LNCAP (cell line): Measurements from ENCODE around the gene GNE.

Experiments
- TF ChIP-seq, protein P1 (sequence below): fragments of 450-650 bp; IDR thresholded peaks from 2 replicates; pipeline ENCODE4 v1.5.1; 2017; ENCODE audit warnings: mild to moderate bottlenecking

The GNE gene, protein sequence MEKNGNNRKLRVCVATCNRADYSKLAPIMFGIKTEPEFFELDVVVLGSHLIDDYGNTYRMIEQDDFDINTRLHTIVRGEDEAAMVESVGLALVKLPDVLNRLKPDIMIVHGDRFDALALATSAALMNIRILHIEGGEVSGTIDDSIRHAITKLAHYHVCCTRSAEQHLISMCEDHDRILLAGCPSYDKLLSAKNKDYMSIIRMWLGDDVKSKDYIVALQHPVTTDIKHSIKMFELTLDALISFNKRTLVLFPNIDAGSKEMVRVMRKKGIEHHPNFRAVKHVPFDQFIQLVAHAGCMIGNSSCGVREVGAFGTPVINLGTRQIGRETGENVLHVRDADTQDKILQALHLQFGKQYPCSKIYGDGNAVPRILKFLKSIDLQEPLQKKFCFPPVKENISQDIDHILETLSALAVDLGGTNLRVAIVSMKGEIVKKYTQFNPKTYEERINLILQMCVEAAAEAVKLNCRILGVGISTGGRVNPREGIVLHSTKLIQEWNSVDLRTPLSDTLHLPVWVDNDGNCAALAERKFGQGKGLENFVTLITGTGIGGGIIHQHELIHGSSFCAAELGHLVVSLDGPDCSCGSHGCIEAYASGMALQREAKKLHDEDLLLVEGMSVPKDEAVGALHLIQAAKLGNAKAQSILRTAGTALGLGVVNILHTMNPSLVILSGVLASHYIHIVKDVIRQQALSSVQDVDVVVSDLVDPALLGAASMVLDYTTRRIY

DNA sequence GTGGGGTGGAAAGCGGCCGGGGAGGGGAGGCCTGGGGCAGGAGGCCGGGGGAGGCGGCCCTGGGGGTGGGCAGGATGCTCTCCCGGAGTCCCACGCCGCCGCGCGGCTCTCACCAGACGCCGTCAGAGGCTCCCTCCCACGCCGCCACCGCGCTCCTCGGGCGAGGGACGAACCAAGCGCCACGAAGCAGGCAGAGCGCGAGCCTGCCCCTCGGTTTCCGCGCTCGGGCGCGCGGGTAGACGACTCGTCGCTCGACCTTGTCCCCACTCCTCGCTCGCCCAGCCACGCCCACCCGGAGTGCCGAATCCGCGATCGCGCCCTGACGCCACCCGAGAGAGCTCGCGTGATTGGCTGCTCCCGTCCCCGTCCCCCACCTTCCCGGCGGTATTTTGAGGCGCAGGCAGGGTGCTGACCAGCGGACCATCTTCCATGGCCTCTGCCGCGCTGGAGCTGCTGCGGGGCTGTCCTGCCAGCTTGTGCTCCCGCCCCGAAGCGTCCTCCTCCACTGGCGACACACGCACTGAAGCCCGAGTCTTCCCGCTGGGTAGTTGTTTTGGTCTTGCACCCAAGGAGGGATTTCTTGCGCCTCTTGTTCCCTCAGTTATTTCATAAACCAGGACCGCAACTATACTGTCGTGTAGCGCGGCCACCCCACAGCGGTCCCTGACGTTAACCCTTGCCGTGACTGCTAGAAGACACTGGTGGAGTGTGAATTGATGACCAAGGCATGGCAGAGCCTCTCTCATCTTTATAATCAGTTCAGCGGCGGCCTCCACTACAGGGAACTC is at the start of gene GNE:
Gene GNE (minus strand): TSS at position 241 of the 788 bp plus-strand sequence. CDS start 9,093 bp downstream, outside the sequence.
- TF ChIP-seq, protein P1, sequence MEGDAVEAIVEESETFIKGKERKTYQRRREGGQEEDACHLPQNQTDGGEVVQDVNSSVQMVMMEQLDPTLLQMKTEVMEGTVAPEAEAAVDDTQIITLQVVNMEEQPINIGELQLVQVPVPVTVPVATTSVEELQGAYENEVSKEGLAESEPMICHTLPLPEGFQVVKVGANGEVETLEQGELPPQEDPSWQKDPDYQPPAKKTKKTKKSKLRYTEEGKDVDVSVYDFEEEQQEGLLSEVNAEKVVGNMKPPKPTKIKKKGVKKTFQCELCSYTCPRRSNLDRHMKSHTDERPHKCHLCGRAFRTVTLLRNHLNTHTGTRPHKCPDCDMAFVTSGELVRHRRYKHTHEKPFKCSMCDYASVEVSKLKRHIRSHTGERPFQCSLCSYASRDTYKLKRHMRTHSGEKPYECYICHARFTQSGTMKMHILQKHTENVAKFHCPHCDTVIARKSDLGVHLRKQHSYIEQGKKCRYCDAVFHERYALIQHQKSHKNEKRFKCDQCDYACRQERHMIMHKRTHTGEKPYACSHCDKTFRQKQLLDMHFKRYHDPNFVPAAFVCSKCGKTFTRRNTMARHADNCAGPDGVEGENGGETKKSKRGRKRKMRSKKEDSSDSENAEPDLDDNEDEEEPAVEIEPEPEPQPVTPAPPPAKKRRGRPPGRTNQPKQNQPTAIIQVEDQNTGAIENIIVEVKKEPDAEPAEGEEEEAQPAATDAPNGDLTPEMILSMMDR: no peak

DNA sequence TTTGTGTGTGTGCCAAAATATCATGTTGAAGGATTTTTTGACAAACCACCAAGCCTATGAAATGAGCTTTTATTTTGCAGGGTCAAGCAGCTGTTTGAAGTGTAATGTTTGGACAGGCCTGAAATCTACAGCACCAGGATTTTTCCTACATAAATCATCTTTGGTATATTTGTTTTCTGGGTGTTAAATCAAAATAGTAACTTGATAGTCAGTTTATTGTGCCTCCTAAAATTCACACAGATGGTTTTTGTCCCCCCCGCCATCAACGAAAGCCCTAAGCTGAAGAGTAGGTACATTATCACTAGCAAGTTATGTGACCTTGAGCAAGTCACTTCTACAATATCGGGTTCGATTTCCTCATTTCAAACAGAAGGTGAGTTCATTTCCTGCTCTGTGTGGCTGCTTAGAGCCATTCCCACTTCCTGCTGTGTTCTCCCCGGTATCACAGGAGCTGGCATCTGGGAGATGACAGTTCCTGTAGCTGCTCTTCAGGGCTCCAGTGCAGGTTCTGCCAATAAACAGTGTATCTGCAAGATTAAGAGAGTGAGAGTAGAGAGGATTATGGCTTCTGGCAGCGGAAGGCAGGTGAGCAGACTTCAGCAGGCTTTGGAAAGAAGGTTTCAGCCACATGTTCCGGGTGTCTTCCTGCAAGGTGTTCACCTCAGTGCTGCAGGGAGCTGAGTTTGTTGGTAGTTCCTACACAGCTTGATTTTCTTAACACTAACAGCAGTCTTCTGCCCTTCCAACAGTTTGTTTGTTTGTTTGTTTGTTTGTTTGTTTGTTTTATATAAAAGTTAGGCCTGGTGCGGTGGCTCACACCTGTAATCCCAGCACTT is 48.4 kb upstream of the GNE start:
- TF ChIP-seq, protein P1: no peak

DNA sequence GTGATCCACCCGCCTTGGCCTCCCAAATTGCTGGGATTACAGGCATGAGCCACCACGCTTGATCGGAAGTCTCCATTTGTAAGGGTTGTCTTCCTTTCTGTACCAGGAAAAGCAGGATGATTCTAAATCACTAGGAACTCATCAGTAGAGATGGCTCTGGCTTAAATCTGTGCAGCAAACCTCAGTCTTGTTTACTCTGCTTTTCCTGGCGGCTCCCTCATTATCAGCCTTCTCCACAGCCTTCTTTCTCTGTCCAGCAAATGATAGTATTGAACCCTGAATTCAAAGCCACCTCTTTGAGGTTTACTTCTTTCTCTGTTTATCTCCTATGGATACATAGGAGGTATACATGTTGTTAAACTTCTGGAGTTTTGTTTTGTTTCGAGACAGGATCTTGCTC is 43.0 kb upstream of the GNE start:
- TF ChIP-seq, protein P1: no peak

DNA sequence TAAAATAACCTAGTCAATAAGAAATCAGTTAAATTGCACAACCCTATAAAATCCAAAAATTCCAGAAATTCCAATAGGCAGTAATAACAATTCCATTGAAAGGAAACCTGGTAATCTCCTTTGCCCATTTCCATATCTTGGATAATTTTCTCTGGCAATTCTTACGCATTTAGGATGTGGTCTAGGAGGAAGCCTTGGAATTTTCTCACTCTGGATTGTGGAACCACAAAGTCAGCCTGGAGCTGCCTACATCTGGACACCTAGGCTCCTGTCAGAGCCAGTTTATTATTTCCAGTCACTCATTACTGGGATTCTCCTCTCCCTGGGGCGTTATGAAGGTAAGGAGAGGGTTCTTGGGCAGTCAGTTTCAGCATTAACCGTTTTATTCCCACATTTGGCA is 40.3 kb upstream of the GNE start:
- TF ChIP-seq, protein P1: no peak

DNA sequence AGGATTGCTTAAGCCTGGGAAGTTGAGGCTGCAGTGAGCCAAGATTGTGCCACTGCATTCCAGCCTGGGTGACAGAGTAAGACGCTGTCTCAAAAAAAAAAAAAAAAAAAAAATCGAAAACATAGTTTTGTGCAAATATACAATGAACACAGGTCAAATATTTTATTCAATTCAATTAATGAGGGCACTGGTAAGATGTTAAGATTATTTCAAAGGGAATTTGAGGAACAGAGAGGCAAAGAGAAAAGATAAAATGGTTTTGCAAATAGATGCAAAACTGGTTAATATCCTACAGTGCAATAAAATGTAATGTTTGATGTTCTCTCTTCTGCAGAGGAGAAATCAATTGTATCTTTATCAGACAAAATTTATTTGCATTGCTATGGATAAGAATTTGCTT is 39.5 kb upstream of the GNE start:
- TF ChIP-seq, protein P1: no peak

DNA sequence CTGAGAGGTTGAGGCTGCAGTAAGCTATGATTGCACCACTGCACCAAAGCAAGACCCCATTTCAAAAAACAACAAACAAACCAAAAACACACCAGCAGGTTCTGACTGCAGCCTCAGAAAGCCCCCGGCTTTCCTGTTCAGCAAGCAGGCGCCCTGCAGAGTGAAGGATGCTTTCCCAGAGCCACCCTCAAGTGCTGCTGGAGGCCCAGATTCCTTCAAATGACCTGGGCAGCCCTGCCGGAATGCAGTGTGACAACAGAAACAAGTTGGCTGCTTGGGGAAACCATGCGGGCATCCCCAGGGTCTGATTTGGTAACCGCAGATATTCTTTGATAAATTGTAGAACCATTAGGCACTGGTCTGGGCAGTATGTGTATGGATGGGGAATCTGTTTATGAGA is 35.7 kb upstream of the GNE start:
- TF ChIP-seq, protein P1: no peak

DNA sequence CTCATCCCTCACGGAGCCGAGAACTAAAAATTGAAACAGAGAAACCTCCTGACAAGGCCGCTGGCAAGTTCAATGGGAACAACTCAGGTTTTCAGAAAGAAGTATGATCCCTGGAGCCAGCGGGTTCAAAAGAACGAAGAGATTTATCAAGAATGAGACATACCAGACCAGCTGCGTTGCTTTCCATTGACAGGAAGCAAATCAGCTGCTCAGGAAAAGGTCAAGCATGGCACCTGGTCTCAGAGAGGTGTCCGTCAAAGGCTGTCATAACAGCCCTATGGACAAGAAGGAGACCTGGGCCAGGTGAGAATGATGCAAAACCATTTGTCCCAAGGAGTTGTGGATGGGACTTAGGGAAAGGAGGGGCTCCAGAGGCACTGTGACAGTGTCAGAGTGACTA is 34.9 kb upstream of the GNE start:
- TF ChIP-seq, protein P1: no peak
